Measurements from ENCODE around the gene UNC93A. TPM values are rescaled to one million over a fixed set of nuclear protein-coding genes. Genes with fewer than 3 reads are reported as not detected.

UNC93A gene
- total RNA-seq, 1 donor: not detected

DNA sequence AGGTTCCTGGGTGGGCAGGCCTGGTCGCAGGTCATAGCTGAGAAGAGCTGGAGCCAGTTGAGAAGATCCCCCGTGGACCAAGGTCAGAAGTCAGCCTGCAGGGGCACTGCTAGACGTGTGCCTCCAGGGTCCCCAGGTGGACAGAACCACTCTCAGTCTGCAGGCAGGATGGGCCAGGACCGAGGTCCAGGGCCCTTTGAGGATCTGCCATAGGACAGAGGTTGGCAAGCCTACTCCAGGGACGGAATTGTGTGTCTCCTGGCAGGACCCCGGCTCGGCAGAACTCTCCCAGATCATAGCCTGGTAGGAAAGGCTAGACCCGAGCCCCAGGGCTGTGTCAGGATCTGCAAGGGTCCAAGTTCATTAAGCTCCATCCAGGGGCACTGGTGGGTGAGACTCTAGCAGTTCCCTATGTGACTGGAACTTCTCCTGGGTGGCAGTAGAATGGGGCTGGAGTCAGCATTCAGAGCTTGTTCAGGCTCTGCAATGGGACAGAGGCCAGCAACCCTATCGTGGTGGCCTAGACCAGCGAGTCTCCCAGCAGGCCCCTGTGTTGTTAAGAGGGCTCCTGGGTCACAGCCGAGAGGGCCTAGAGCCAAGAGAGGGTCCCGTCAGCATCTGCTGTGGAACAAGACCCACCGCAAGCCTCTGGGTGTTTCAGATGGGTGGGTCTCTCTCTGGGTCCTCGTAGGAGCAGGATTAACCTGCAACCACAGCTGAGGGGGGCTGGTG, 51.9 kb downstream of the UNC93A start:
- Histone ChIP-seq H2AFZ (ENCODE audit: low read length) (no peak overlapping the region), H3K4me2 (ENCODE audit: insufficient read depth, low read length) (no peak overlapping the region), H3K4me1 (ENCODE audit: insufficient read depth, low read length) (no peaks in the 10 kb centered on the region), H3K4me3 (ENCODE audit: insufficient read depth, low read length) (no peak overlapping the region), H3K27ac (ENCODE audit: low read depth, low read length) (no peak overlapping the region), H4K20me1 (ENCODE audit: insufficient read depth, low read length) (no peaks in the 10 kb centered on the region), H3K79me2 (ENCODE audit: insufficient read depth, low read length) (no peaks in the 10 kb centered on the region), H3K27me3 (ENCODE audit: insufficient read depth, low read length) (no peaks in the 10 kb centered on the region), H3K9me3 (ENCODE audit: low read depth, low read length) (no peaks in the 10 kb centered on the region), H3K36me3 (ENCODE audit: insufficient read depth, low read length) (no peaks in the 10 kb centered on the region)
- DNase-seq (ENCODE audit: insufficient read length, low spot score, missing footprints): no peak
- no peak for TF ChIP-seq CTCF (IDR thresholded peaks at IDR 0.05; ENCODE audit: extremely low read depth, low read depth, low read length)

GRCh38 chr6:167345348-167345747, 54.2 kb downstream of the UNC93A start:
- no peak for DNase-seq (ENCODE audit: insufficient read length, low spot score, missing footprints)
- no peaks in the 10 kb centered on the region for H3K27me3 ChIP-seq (ENCODE audit: insufficient read depth, low read length)
- no peak for TF ChIP-seq CTCF (IDR thresholded peaks at IDR 0.05; ENCODE audit: extremely low read depth, low read depth, low read length)
- H3K4me1 ChIP-seq (ENCODE audit: insufficient read depth, low read length): no peaks in the 10 kb centered on the region
- no peak overlapping the region for H3K4me3 ChIP-seq (ENCODE audit: insufficient read depth, low read length)
- no peak overlapping the region for H3K4me2 ChIP-seq (ENCODE audit: insufficient read depth, low read length)
- H3K79me2 ChIP-seq (ENCODE audit: insufficient read depth, low read length): no peaks in the 10 kb centered on the region
- H3K9me3 ChIP-seq (ENCODE audit: low read depth, low read length): no peaks in the 10 kb centered on the region
- no peak overlapping the region for H3K27ac ChIP-seq (ENCODE audit: low read depth, low read length)
- H4K20me1 ChIP-seq (ENCODE audit: insufficient read depth, low read length): no peaks in the 10 kb centered on the region
- no peak overlapping the region for H2AFZ ChIP-seq (ENCODE audit: low read length)
- no peaks in the 10 kb centered on the region for H3K36me3 ChIP-seq (ENCODE audit: insufficient read depth, low read length)

DNA sequence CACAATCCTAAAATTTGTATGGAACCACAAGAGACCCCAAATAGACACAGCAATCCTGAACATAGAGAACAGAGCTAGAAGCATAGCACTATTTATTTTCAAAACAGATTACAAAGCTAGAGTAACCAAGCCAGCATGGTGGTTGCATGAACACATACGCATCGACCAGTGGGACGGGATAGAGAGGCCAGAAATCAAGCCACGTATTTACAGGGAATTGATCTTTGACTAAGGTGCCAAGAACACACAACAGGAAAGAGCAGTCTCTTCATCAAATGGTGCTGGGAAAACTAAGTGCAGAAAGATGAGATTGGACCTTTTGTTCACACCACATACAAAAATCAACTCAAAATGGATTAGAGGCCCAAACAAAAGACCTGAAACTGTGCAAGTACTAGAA, 54.8 kb downstream of the UNC93A start:
- TF ChIP-seq CTCF (IDR thresholded peaks at IDR 0.05; ENCODE audit: extremely low read depth, low read depth, low read length): no peak
- peak; percentile 27 for DNase-seq (ENCODE audit: insufficient read length, low spot score, missing footprints)
- Histone ChIP-seq H3K36me3 (ENCODE audit: insufficient read depth, low read length) (no peaks in the 10 kb centered on the region), H3K27ac (ENCODE audit: low read depth, low read length) (no peak overlapping the region), H3K4me1 (ENCODE audit: insufficient read depth, low read length) (no peaks in the 10 kb centered on the region), H3K27me3 (ENCODE audit: insufficient read depth, low read length) (peaks cover 2% of the 10 kb centered on the region), H2AFZ (ENCODE audit: low read length) (no peak overlapping the region), H3K4me2 (ENCODE audit: insufficient read depth, low read length) (no peak overlapping the region), H3K79me2 (ENCODE audit: insufficient read depth, low read length) (no peaks in the 10 kb centered on the region), H3K4me3 (ENCODE audit: insufficient read depth, low read length) (no peak overlapping the region), H3K9me3 (ENCODE audit: low read depth, low read length) (no peaks in the 10 kb centered on the region), H4K20me1 (ENCODE audit: insufficient read depth, low read length) (no peaks in the 10 kb centered on the region)

GRCh38 chr6:167347226-167347625, 56.1 kb downstream of the UNC93A start:
- DNase-seq (ENCODE audit: insufficient read length, low spot score, missing footprints): peak; percentile 14
- no peak overlapping the region for H2AFZ ChIP-seq (ENCODE audit: low read length)

More at GRCh38 chr6:167347226-167347625, 56.1 kb downstream of the UNC93A start:
- Histone ChIP-seq H3K36me3 (ENCODE audit: insufficient read depth, low read length) (no peaks in the 10 kb centered on the region), H3K4me2 (ENCODE audit: insufficient read depth, low read length) (no peak overlapping the region), H3K9me3 (ENCODE audit: low read depth, low read length) (no peaks in the 10 kb centered on the region), H3K27ac (ENCODE audit: low read depth, low read length) (no peak overlapping the region), H3K27me3 (ENCODE audit: insufficient read depth, low read length) (peaks cover 2% of the 10 kb centered on the region), H4K20me1 (ENCODE audit: insufficient read depth, low read length) (no peaks in the 10 kb centered on the region), H3K4me1 (ENCODE audit: insufficient read depth, low read length) (peaks cover 3% of the 10 kb centered on the region), H3K79me2 (ENCODE audit: insufficient read depth, low read length) (no peaks in the 10 kb centered on the region), H3K4me3 (ENCODE audit: insufficient read depth, low read length) (no peak overlapping the region)
- TF ChIP-seq CTCF (IDR thresholded peaks at IDR 0.05; ENCODE audit: extremely low read depth, low read depth, low read length): no peak
